Activated CD4-positive, alpha-beta T cell treated with anti-CD3 and anti-CD28 coated beads for 36 hours (primary cell): Measurements from ENCODE around the gene HNRNPUL1. TPM values are rescaled to one million over a fixed set of nuclear protein-coding genes. Genes with fewer than 3 reads are reported as not detected.
A peak's percentile ranks its signal among the peaks of the same experiment; 100 is the strongest.

ENCODE experiments used
- ATAC-seq: fragments of 200-7000 bp; cut with Tn5 transposase; one replicate; pipeline ENCODE4 v1.10.0; 2021; ENCODE audit warnings: mild to moderate bottlenecking, moderate library complexity
- CTCF ChIA-PET: fragments of 350-600 bp; sonication (Branson Sonifier 250); formaldehyde crosslinking; loops from one replicate; lab custom pipeline; 2021; ENCODE audit warnings: antibody characterized with exemption; lab: Charles Lee
- POLR2A ChIA-PET: fragments of 350-600 bp; sonication (Branson Sonifier 250); formaldehyde crosslinking; loops from one replicate; lab custom pipeline; 2021; ENCODE audit warnings: antibody characterized with exemption, inconsistent platforms; lab: Charles Lee
- DNase-seq: peaks from one replicate; pipeline ENCODE4 v3.0.0-alpha.2; 2020
- H3K27ac Mint-ChIP-seq: one replicate; pipeline ENCODE4 v1.8.0; 2021; ENCODE audit warnings: mixed read lengths
- H3K27me3 Mint-ChIP-seq: one replicate; pipeline ENCODE4 v1.8.0; 2021; ENCODE audit warnings: mixed read lengths
- H3K36me3 Mint-ChIP-seq: one replicate; pipeline ENCODE4 v1.8.0; 2021; ENCODE audit warnings: low read depth, mixed read lengths
- H3K4me1 Mint-ChIP-seq: one replicate; pipeline ENCODE4 v1.8.0; 2021; ENCODE audit warnings: mixed read lengths
- H3K4me3 Mint-ChIP-seq: one replicate; pipeline ENCODE4 v1.8.0; 2021; ENCODE audit warnings: mild to moderate bottlenecking, moderate library complexity, mixed read lengths
- H3K9me3 Mint-ChIP-seq: one replicate; pipeline ENCODE4 v1.8.0; 2021; ENCODE audit warnings: low read depth, mixed read lengths
- intact Hi-C, 2 experiments: fragments of 100-400 bp; cut with DNase I in 1 of 2; cut with micrococcal nuclease in 1 of 2; formaldehyde crosslinking; loops; one replicate each; pipeline versions ENCODE4 v1.14.2 to v1.15.1; 2022 to 2024; cut with DNase I, micrococcal nuclease
- total RNA-seq, 2 experiments: library from RNA; stranded (reverse); gene quantifications; one replicate each; pipeline ENCODE4 v1.2.3, GENCODE V29; 2021

The HNRNPUL1 gene
- total RNA-seq, 2 experiments from 2014 or later = 263 to 312 TPM

- intact Hi-C loops = no loop called here
- ChIA-PET POLR2A (no interaction called here), CTCF (interaction anchor here (1.1 to 5.4 kb wide), 2 partner anchors 9 to 18 kb away, joined by 4 to 36 read pairs; no protein-coding TSS in a partner anchor)
- no peaks in the 10 kb centered on the region for H3K27me3 Mint-ChIP-seq
- peak overlapping the region; percentile 55 for H3K27ac Mint-ChIP-seq
- no peaks in the 10 kb centered on the region for H3K9me3 Mint-ChIP-seq
- peaks cover 79% of the 10 kb centered on the region for H3K36me3 Mint-ChIP-seq
- H3K4me3 Mint-ChIP-seq = no peak overlapping the region
- ATAC-seq (no peak), DNase-seq (peak; percentile 53)
- peaks cover 100% of the 10 kb centered on the region for H3K4me1 Mint-ChIP-seq
Observed at GRCh38 chr19:41299755-41300089, 35.5 kb downstream of the HNRNPUL1 start.

GRCh38 chr19:41300555-41300954 is 36.4 kb downstream of the HNRNPUL1 start:
- POLR2A ChIA-PET = no interaction called here

GRCh38 chr19:41302624-41303351 is 38.6 kb downstream of the HNRNPUL1 start:
- ChIA-PET POLR2A (interaction anchor here (1.0 to 1.3 kb wide), 4 partner anchors 10 to 40 kb away, joined by 3 to 13 read pairs (median 4); partner anchors contain the start of gene HNRNPUL1), CTCF (interaction anchor here (0.6 to 1.3 kb wide), 7 partner anchors 14 to 488 kb away, joined by 3 to 6 read pairs (median 3); partner anchors contain the start of gene HNRNPUL1)
- Mint-ChIP-seq H3K4me3 (peak overlapping the region; percentile 29), H3K27ac (peak overlapping the region; percentile 95), H3K4me1 (peaks cover 99% of the 10 kb centered on the region), H3K27me3 (no peaks in the 10 kb centered on the region), H3K9me3 (no peaks in the 10 kb centered on the region), H3K36me3 (peaks cover 73% of the 10 kb centered on the region)
- DNase-seq = peak; percentile 86
- peak; percentile 82 for ATAC-seq
- intact Hi-C loops = no loop called here

More at GRCh38 chr19:41300555-41300954, 36.4 kb downstream of the HNRNPUL1 start:
- DNase-seq = no peak
- Mint-ChIP-seq H3K4me3 (no peak overlapping the region), H3K27ac (peak overlapping the region; percentile 55), H3K36me3 (peaks cover 81% of the 10 kb centered on the region), H3K27me3 (no peaks in the 10 kb centered on the region), H3K4me1 (peaks cover 100% of the 10 kb centered on the region), H3K9me3 (no peaks in the 10 kb centered on the region)
- ATAC-seq = no peak
- intact Hi-C loops = no loop called here
- CTCF ChIA-PET = interaction anchor here (0.6 to 5.4 kb wide), 5 partner anchors 8 to 96 kb away, joined by 3 to 36 read pairs (median 4); partner anchors contain the start of gene HNRNPUL1

- ChIA-PET CTCF (interaction anchor here (0.7 to 1.7 kb wide), 5 partner anchors 11 to 178 kb away, joined by 3 to 9 read pairs (median 4); no protein-coding TSS in a partner anchor), POLR2A (interaction anchor here (1.1 kb wide), 1 partner anchor 11 kb away, joined by 3 read pairs; no protein-coding TSS in a partner anchor)
- H3K27me3 Mint-ChIP-seq = no peaks in the 10 kb centered on the region
- peaks cover 99% of the 10 kb centered on the region for H3K4me1 Mint-ChIP-seq
- DNase-seq (peak; percentile 13), ATAC-seq (no peak)
- no peak overlapping the region for H3K4me3 Mint-ChIP-seq
- intact Hi-C loops = no loop called here
- H3K36me3 Mint-ChIP-seq = peaks cover 66% of the 10 kb centered on the region
- no peaks in the 10 kb centered on the region for H3K9me3 Mint-ChIP-seq
- peak overlapping the region; percentile 72 for H3K27ac Mint-ChIP-seq
Observed at GRCh38 chr19:41303954-41304353, 39.8 kb downstream of the HNRNPUL1 start.

GRCh38 chr19:41304706-41305483 is 40.7 kb downstream of the HNRNPUL1 start:
- Mint-ChIP-seq H3K27me3 (no peaks in the 10 kb centered on the region), H3K4me1 (peaks cover 93% of the 10 kb centered on the region), H3K9me3 (no peaks in the 10 kb centered on the region), H3K36me3 (peaks cover 58% of the 10 kb centered on the region), H3K27ac (peak overlapping the region; percentile 72), H3K4me3 (no peak overlapping the region)
- CTCF ChIA-PET = interaction anchor here (0.6 to 2.8 kb wide), 7 partner anchors 10 to 329 kb away, joined by 3 to 15 read pairs (median 3); partner anchors contain the start of gene HNRNPUL1
- intact Hi-C loops = loop anchor here in 1 of 2 experiments (5.0 kb wide), 1 partner anchor 588 kb away; the partner anchor contains the start of genes COQ8B and ITPKC
- ATAC-seq (no peak), DNase-seq (peak; percentile 3)
- POLR2A ChIA-PET = no interaction called here

GRCh38 chr19:41305927-41306793 is 42.0 kb downstream of the HNRNPUL1 start:
- ATAC-seq (no peak), DNase-seq (no peak)
- Mint-ChIP-seq H3K27me3 (no peaks in the 10 kb centered on the region), H3K4me3 (peak overlapping the region; percentile 8), H3K36me3 (peaks cover 45% of the 10 kb centered on the region), H3K4me1 (peaks cover 86% of the 10 kb centered on the region), H3K27ac (peak overlapping the region; percentile 97), H3K9me3 (no peaks in the 10 kb centered on the region)
- ChIA-PET CTCF (interaction anchor here (0.9 to 2.8 kb wide), 5 partner anchors 40 to 179 kb away, joined by 3 to 15 read pairs (median 4); partner anchors contain the start of gene HNRNPUL1), POLR2A (interaction anchor here (0.8 kb wide), 1 partner anchor 42 kb away, joined by 4 read pairs; the partner anchor contains the start of gene HNRNPUL1)
- intact Hi-C loops = loop anchor here in 1 of 2 experiments (5.0 kb wide), 1 partner anchor 589 kb away; the partner anchor contains the start of genes COQ8B and ITPKC

GRCh38 chr19:41307090-41307875 is 43.1 kb downstream of the HNRNPUL1 start:
- Mint-ChIP-seq H3K9me3 (no peaks in the 10 kb centered on the region), H3K27me3 (no peaks in the 10 kb centered on the region), H3K4me1 (peaks cover 84% of the 10 kb centered on the region), H3K4me3 (peak overlapping the region; percentile 8), H3K36me3 (peaks cover 41% of the 10 kb centered on the region), H3K27ac (peak overlapping the region; percentile 97)
- ChIA-PET CTCF (interaction anchor here (0.7 to 3.4 kb wide), 14 partner anchors 9 to 843 kb away, joined by 3 to 36 read pairs (median 4); partner anchors contain the start of genes B9D2 and HNRNPUL1), POLR2A (interaction anchor here (0.6 to 2.8 kb wide), 3 partner anchors 11 to 585 kb away, joined by 4 to 22 read pairs (median 4); partner anchors contain the start of gene HNRNPUL1)
- intact Hi-C loops = loop anchor here in 1 of 2 experiments (5.0 kb wide), 1 partner anchor 590 kb away; the partner anchor contains the start of genes COQ8B and ITPKC
- DNase-seq = no peak
- ATAC-seq = no peak

- Mint-ChIP-seq H3K4me3 (peak overlapping the region; percentile 91), H3K27ac (peak overlapping the region; percentile 97), H3K27me3 (no peaks in the 10 kb centered on the region), H3K9me3 (no peaks in the 10 kb centered on the region), H3K36me3 (peaks cover 38% of the 10 kb centered on the region), H3K4me1 (peaks cover 78% of the 10 kb centered on the region)
- ATAC-seq (no peak), DNase-seq (no peak)
- CTCF ChIA-PET = interaction anchor here (0.6 to 3.4 kb wide), 24 partner anchors 9 to 844 kb away, joined by 3 to 36 read pairs (median 4); partner anchors contain the start of genes B9D2 and HNRNPUL1
- intact Hi-C loops = loop anchor here (1.0 to 5.0 kb wide), 6 partner anchors 46 to 591 kb away; partner anchors contain the start of genes COQ8B (in 1 of the 2) and ITPKC (in 1 of the 2)
- POLR2A ChIA-PET = interaction anchor here (1.4 to 2.8 kb wide), 2 partner anchors 11 to 45 kb away, joined by 4 to 22 read pairs; partner anchors contain the start of gene HNRNPUL1
Observed at GRCh38 chr19:41307954-41308449, 43.8 kb downstream of the HNRNPUL1 start.
